HG03066 (cell line): ENCODE measurements around the gene MPPE1.
"Not testable (repeated sequence)": the region's sequence is repeated elsewhere in the genome, so short reads cannot be mapped to it uniquely, and the experiment has no call there.

Source experiments
- ATAC-seq: cut with Tn5 transposase; IDR thresholded peaks from one replicate; pipeline ENCODE4 v1.9.1; 2021; ENCODE audit warnings: low read depth; ENCODE audit not compliant: unreplicated experiment

The MPPE1 gene

GRCh38 chr18:11927497-11927896 is 19.4 kb upstream of the MPPE1 start:
- no peak for ATAC-seq

DNA sequence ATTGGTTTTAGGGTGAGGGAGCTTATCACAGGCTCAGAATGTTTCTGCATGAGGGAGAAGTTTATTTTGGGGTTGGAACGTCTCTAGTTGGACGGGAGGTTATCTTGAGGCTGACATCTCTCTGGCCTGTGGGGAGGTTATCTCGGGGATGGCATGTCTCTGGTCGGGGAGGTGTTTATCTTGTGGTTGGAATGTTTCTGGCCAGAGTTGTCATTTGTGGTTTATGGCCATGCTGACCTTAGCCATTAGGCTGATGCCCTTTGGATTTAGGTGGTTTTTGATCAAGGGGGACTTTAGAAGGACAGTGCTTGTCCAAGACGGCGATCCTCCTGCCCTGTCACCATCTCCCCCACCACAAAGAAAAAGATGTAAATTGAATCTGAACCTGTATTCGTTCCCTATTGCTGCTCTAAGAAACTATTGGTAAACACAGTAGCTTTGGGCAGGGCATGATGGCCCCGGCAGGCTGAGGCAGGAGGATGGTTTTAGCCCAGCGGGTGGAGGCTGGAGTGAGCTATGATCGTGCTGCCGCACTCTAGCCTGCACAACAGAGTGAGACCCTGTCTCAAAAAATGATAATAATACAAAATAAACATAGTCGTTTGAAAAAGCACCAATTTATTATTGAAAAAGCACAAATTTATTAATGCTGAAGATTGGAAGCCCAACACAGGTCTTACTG is 17.8 kb upstream of the MPPE1 start:
- ATAC-seq = no peak

DNA sequence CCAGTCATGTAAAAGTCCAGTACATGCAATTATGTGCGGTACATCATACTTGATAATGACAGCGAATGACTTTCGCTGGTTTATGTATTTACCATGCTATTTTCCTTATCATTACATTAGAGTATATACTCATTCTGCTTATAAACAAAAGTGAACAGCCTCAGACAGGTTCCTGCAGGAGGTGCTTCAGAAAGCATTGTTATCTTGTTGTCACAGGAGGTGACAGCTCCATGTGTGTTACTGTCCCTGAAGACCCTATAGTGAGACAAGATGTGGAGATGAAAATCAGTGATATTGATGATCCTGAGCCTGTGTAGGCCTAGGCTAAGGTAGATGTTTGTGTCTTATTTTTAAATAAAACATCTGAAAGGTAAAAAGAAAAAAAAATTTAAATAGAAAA is 15.3 kb upstream of the MPPE1 start:
- no peak for ATAC-seq

- ATAC-seq = not testable (repeated sequence)
Observed at GRCh38 chr18:11919522-11919921, 11.4 kb upstream of the MPPE1 start.

DNA sequence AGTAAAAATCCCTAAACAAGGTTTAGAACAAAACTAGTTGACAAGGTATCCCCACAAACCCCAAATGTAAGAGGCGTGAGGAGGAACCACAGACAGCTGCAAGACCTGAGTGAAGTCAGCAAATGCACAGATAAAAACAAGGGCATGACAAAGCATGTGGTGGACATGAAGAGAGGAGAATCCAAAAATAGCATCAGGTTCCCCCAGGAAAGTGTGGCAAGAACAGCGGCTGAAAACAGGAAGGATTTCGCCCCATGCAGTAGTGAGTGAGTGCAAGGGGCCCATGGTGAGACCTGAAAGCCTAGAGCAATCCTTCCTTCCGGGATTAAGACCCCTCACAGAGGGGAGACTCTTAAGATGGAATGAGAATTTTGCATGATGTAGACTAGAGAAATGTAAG is 8.8 kb upstream of the MPPE1 start:
- not testable (repeated sequence) for ATAC-seq

DNA sequence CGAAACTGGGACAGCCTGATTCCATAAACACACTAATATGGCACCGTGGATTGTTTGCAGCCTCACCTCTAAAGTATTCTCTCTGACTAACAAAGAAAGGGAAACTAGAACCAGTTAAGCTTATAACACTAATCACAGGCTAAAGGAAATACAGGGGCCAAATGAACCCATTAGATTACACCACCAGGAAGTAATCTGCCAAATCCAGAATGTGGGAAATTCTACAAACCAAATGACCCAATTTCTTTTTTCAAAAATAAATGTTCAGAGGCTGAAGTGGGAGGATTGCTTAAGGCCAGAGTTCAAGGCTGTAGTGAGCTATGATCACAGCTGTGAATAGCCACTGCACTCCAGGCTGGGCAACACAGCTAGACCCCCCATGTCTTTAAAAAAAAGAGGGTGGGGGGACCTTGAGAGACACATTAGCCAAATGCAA is 1.5 kb upstream of the MPPE1 start:
- ATAC-seq = no peak

GRCh38 chr18:11909061-11909455 is 941 bp upstream of the MPPE1 start:
- ATAC-seq = no peak

DNA sequence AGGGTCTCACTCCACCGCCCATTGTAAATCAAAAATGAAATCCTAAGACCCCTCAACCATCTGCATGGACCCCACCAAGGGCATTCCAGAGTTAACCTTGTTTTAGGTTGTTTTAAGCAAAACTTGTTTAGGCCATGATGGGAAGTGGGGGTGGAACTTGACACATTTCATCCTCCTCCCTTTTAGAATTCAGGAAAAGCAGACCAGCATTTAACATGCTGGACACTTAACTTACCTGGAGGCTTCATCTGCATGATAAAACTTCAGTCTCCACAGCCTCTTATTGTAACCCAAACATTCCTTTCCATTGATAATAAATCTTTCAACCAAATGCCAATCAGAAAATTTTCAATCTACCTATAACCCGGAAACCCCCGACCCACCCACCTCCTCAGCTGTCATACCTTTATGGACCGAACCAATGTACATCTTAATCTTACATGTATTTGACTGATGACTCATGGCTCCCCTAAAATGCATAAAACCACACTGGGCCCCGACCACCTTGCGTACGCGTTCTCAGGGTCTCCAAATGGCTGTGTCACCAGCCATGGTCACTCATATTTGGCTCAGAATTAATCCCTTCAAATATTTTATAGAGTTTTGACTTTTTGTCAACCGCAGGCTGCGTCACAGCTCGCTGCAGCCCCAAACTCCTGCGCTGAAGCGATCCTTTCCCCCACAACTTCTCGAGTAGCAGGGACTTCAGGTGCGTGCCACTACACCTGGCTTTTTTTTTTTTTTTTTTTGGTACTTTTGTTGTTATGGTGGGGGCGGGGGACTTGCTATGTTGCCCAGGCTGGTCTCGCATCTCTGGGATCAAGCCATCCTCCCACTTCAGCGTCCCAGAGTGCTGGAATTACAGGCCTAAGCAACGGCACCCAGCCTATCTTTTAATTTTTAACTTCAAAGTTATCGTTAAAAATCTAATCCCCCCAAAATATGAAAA is 917 bp downstream of the MPPE1 start:
- ATAC-seq = no peak

DNA sequence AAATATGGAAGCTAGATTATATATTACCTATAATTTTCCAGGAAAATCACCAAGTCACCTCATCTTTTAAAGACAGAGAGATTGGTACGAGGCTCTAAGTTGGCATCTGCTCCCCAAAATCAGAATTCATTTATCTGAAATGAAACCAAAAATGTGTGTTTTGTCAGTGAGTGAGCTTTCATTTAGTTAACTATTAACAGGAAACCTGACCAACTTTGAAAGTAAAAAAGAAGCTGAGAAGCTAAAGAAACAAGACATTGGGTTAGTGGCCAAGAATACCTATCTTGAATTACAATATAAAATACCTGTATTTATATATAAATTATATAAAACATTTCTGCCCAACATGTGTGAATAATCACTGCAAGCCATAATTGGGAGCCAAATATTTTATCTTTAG is 1.9 kb downstream of the MPPE1 start:
- ATAC-seq = no peak

- no peak for ATAC-seq
Observed at GRCh38 chr18:11905613-11906012, 2.5 kb downstream of the MPPE1 start.

- ATAC-seq = no peak
Observed at GRCh38 chr18:11902522-11903292, 5.4 kb downstream of the MPPE1 start.

DNA sequence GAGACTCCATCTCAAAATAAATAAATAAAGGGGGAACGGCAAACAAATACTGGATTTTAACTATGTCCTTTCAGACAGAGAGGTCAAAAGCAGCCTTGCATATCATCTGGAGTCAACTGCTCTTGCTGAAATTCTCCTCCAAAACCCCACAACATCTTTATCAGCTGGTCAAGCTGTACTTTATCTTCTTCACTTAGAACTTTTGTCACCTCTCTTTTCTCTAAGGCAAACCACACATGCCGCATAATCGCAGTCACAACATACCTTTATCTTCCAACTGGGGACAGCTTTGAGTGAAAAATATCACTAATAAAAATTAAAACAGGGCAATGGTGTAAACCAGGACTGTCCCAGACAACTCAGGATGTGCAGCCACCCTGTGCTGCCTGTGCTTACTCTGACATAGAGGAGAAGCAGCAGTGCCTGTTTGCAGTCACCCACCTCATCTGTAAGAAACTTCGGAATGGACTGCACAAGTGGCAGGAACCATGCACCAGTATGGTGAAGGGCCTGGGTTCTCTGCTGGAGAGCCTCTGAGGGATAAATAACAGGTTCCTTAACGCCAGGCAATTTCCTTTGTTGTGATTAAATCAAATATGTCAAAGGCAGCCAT is 6.2 kb downstream of the MPPE1 start:
- ATAC-seq = no peak

- ATAC-seq = no peak
Observed at GRCh38 chr18:11899063-11899462, 9.1 kb downstream of the MPPE1 start.

DNA sequence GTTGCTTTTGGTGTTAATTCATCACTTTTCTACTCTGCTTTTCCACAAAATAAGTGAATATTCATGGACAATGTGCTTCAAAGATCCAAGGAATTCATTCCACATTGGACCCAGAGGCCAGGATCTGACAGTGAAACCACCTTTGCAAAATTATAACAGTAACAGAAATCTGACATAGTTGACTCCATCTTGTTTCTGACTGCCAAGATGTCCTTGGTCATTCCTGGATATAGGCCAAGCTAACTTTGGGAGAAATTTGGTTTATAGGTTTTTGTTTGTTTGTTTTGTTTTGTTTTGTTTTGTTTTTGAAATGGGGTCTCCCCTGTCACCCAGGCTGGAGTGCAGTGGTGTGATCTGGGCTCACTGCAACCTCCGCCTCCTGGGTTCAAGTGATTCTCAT is 10.3 kb downstream of the MPPE1 start:
- no peak for ATAC-seq

DNA sequence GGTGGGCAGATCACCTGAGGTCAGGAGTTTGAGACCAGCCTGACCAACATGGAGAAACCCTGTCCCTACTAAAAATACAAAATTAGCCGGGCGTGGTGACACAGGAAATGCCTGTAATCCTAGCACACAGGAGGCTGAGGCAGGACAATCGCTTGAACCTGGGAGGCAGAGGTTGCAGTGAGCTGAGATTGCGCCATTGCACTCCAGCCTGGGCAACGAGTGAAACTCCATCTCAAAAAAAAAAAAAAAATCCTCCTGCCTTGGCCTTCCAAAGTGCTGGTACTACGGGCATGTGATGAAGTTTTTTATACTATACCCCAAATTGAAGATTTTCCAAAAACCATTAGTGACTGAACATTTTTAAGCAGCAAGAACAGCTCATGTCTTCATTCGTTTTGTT is 15.7 kb downstream of the MPPE1 start:
- not testable (repeated sequence) for ATAC-seq

- ATAC-seq = no peak
Observed at GRCh38 chr18:11891737-11892136, 16.4 kb downstream of the MPPE1 start.

DNA sequence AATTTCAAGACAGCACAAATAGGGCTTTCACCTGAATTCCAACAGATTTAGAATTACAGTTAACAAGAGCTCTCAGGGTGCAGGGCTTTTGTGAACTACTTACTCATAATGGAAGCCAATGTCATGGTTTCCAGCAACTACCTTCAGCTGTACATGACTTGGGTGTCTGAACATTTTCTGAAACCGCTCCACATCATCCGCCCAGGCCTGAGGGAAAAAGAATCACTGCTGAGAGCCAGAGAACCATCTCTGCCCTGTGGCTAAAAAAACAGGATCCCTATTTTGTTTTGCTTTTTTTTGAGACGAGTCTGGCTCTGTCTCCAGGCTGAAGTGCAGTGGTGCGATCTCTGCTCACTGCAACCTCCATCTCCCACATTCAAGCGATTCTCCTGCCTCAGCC is 18.8 kb downstream of the MPPE1 start:
- ATAC-seq = no peak

DNA sequence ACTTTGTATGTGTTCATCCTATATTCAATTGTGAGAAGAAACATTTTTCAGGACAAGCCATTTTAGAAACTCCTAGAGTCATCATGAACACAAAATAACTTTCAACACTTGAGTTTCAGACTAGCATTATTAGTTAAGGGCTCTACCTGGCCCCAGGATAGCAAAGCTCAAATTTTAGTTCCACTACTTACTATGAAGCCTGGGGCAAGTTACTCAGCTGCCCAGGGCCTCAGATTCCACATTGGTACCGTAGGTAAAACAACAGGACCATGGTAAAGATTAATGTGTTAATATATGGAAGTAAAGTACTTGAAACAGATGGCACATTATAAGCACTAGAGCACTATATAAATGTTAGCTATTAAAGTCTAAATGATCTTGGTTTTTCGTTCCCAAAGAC is 19.4 kb downstream of the MPPE1 start:
- no peak for ATAC-seq

DNA sequence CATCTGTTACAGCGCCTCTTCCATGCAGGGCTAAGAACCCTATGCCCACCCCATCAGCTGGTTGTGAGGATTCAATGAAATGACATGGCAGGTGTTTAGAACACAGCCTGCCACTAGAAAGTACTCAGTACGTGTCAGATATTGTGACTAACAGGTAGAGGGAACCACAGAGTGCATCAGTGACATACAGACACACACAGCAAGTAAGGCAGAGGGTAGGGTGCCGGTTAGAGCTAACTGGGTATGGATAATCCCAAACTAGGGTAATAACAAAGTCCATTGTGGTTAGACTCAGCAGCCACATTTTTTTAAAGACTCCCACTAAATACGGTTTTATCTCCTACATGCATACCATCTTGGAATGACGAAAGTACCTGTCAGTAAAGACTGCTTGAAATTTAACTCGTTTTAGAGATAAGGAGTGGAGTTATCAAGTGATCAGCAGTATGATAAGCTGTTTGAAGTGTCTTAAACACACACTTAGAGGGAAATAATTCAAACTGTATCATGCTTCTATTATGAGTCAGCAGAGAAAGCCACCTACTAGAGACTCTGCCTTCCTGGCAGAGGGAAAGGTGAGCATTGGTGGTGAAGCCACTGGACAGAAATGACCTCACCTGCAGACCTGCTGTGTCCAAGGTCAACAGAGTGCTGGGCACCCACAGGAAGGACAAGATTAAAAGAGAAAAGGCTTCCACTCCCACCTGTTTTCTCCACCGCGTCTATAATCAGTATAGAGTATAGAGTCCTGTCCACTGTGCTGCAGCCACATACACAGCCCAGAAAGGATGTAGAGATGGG is 20.6 kb downstream of the MPPE1 start:
- ATAC-seq = no peak

DNA sequence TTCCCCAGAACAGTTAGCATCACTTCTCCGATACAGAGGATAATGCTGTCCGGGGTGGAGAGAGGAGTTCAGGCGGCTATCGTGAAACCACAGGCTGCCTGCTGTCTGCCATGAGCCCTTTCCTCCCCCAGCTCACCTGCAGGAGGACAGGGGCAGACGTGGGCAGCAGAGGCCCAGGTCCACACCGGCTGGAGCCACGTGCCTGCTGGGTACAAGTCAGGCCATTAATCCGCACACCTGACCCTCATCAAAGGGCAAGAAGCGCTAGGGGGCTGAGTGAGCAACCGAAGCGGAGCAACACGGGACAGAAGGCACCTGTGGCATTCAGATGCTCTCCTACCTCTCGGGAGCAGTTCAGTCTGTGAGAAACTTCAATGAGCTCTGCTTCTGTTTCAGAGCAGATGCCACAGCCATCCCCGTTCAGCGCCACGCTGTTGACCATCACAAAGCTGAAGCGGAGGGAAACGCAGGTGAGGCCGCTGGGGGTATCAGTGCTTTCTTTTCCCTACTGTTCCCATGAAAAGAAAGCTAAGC is 21.5 kb downstream of the MPPE1 start:
- ATAC-seq = no peak
